Stimulated activated CD4-positive, alpha-beta T cell treated with anti-CD3 and anti-CD28 coated beads, Interleukin-1b, Interleukin-23, amount 100 ng/mL, for 24 hours (primary cell): ENCODE measurements around the gene ZFHX3.

Experiments
- DNase-seq, 4 experiments: peaks; one replicate each; pipeline ENCODE4 v3.0.0-alpha.2; 2020; ENCODE audit warnings: low read depth in 4 of 4, low spot score in 1 of 4

The ZFHX3 gene

GRCh38 chr16:73069581-73070262 is 21.8 kb upstream of the ZFHX3 start:
- DNase-seq: no peak

GRCh38 chr16:73068541-73069401 is 20.8 kb upstream of the ZFHX3 start:
- no peak for DNase-seq

GRCh38 chr16:73067671-73068540 is 20.0 kb upstream of the ZFHX3 start:
- no peak for DNase-seq

DNA sequence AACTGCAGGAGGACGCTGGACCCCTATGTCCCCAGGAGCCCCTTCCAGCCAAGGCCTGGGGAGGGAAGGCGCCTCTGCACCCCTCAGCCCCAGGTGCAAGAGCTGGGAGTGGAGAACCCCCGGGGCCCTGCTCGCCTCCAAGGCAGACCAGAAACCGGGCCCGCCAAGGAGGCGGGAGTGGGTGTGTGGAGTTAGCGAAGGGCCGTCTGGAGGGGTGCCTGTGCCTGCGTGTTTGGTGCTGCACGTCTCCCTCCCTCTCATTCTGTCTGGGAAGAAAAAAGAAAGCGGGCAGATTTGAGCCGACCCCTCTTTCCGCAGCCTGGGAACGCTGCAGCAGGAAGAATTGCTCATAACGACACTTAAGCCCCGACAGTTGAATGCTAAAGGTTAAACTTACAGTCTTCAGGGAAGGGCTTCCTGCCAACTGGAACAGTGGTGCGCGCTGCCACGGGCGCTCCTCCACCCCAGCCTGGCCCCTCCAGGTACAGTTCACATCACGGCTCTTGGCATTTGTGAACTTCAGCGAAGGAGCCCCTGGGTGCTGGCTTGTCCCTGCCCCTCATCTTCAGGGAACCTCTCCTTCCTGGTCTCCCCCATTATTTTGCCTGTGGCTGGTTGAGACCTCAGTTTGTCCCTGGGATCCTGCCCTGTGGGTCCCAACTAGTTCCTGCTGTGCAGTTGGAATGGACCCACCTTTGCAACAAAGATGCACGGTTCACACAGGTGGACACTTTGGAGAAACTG is 19.2 kb upstream of the ZFHX3 start:
- no peak for DNase-seq

DNA sequence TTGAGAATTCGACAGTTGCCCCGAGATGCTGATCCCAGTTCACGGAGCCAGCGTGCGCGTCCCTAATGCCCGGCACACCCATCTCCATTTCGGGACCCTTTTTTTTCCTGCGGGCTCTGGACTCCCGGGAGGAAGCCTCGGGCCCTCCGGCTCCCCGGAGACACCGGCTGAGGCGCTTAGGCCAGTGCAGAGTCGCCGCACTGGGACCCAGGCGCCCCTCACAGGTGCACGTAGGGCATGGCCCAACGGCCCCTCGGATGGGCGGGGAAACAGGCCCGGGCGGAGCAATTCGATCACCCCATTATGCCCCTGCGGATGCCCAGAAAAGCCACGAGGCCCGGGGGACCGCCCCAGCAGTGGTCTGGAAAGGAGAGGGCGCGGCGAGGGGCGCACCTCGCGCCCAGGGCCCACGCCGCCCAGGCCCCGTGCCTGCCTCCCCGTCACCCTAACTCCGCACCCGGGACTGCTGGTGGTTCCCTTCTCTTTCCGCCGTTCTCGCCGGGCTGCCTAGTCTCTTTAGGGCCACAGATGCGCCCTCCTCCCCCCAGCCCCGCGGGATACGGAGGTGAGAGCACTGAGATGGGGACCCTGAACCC is 18.5 kb upstream of the ZFHX3 start:
- no peak for DNase-seq

DNA sequence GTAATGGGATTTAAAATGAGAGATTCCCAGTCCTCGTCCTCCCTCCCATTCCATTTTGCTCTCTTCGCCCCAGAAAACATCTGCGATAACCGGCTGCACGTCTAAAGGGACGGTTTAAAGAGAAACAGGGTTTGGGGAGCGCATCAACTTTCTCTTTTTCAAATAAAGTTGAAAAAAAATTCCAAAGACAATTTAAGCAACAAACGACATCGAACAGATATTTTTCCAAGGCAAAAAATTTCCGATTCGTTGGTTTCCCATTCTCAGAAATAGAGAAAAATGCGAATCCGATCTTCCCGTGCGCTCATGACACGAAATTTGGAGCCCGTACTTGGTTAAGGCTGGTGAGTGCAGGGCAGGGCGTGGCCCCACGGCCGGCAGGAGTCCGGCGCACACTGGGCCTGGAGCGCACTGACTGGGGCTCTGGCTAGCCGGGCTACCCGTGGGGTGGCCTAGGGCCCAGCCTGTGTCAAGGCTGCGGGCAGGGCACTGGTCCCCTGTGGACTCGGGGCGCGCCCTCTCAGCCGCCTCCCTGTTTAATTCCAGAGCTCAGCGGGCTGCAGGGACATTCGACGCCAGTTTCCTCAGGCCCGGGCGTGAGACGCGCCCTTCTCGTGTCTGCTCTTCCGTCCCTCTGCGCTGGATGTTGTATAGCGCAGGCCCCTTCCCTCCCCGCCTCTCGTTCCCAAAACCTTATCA is 17.9 kb upstream of the ZFHX3 start:
- DNase-seq: no peak

GRCh38 chr16:73064994-73065545 is 17.1 kb upstream of the ZFHX3 start:
- DNase-seq: no peak

DNA sequence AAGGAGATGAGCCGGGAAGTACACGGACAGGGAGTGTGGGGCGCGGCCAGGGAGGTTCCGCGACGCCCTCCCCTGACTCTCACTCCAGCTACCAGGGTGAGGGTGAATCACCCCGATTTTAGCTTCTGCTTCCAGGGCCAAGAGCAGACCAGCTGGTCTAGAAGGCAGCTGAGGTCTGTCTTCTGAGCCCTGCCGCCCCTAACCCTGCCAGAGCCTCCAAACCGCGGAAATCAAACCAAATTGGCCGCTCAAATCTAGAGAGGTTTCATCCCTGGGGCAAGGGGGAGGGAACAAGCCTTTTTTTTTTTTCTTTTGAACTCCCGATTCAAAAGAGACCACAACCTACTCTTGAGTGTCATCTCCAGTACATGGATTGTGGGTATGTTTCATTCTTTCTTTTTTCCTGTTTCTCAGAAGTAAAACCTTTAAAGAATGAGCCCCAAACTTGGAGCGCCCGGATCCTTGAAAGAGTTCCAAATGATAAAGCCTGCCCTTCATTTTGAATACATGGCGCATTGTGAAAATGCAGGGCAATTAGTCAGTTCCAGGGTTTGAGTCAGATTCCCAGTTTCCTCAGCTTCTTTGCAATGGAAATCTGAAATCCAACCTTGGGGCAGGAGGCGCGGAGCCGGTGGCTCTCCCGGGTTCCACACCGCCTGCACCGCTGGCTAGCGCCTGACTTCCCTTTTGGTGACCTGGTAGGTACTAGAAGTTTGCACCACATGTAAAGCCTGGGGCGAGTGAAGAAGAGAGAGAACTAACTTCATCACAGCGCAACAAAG is 16.5 kb upstream of the ZFHX3 start:
- no peak for DNase-seq

DNA sequence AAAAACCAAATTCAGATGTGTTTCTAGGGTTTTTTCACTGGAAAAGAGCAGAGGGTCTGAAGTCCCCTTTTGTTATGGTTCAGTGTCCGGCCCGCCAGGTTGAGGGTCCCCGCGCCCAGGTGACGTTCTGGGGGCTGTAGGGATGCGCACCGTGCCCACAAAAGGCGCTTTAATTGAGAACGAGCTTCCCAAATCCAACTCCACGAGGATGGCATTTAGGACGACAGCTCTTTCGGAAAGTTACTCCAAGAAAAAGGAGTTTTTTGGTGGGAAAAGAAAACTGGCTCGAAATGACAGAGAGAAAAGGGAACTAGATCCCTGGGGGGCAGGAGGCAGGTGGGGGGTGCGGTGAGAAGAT is 15.9 kb upstream of the ZFHX3 start:
- no peak for DNase-seq

DNA sequence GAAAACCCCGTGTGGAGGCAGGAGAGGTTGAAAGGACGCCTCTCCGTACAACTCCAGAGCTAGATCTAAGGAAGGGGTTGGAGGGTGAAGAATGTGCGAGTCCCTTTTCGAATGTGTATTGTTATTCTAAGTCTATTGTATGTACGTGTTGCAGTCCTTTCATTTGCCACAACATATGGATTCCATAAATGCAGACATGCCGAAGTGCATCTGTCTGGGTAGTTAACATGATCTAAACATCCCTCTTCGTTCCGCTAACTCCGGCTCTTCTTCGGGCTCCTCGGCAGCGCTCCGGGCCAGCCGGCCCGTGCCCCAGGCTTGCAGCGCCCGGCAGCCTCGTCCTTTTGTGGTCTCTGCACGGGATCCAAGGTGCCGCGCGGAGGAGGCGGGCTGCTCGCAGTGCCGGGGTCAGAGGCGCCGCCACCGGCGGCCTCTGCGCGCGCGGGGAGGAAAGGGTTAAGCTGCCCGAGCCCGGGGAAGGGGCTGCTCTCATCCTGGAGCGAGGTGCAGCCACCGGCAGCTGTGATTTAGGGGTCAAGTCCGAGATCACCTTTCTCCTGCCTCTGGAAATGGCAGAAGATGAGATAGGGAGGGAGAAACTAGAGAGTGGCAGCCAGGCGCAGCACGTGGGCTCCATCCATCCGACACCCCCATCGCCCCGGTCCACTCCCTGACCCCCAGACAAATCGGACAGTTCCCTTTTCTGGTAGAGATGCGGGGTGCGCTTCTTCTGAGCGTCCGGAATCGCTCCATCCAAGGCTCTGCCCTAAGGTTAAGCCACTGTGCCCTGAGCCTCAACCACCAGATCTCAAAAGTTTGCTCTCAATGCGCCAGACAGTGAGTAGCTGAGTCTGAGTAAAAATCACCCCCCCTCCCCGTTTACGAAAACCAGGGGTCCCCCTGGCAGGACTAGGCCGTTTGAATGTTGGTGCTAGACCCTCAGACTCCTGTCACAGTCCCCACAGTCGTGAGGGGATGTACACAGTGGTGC is 15.1 kb upstream of the ZFHX3 start:
- no peak for DNase-seq

GRCh38 chr16:73062001-73062616 is 14.2 kb upstream of the ZFHX3 start:
- no peak for DNase-seq

DNA sequence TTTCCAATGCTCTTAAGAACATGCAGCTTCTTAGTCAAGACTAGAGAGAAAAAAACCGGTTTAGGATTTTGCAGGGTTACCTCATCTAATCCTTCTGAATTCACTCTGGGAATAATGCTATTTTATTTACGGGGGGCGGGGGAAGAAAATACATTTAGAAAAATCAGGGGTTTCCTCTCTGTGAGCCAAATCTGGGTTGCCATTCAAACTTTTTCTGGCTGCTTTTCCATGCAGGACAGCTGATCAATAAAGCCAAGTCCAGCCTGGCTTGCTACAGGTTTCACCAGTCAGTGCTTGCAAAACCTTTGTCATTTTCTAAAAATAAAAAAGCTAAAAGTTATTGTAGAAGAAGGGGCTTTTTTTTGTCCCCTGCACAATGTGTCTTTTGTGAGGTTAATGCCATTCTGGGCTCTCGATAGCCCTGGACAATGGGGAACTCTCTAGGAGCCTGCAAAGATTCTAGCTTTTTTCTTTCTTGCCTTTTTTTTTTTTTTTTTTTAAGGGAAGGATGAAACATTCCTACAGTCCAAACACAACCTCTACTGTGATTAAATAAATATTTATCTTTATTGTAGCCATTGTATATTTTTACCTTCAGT is 13.1 kb upstream of the ZFHX3 start:
- DNase-seq: no peak

- DNase-seq: no peak
Observed at GRCh38 chr16:73059779-73060615, 12.1 kb upstream of the ZFHX3 start.

DNA sequence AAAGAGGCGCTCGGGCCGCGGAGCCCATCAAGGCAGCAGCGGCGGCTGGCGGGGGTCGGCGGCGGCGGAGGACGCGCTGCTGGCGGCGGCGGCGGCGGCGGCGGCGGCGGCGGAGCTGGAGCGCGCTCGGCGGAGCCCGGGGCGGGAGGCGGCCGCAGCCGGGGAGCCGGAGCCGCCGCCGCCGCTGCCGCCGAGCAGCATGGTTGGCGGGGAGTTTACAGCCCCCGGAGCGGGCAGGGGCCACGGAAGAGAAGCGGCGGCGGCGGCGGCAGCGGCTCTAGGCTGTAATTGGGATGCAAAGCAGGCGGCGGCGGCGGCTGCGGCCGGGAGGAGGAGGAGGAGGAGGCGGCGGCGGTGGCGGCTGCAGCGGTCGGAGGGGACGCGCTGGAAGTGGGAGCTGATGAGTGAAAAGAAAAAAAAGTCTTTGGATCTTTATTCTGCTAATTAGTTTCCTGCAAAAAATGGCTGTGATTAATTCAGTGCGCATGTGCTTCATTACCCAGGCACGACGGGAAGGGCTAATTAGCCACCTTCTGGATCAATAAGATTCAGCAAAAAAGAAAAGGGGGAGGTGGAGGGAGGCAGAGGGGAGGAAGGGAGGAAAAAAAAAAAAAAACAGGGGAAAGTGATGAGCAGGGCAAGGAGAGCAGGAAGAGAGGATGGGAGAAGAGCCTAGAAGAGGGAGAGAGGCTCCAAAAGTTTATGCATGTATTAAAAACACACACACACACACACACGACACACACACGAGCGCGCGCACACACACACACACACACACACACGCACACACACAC is 10.9 kb upstream of the ZFHX3 start:
- no peak for DNase-seq

DNA sequence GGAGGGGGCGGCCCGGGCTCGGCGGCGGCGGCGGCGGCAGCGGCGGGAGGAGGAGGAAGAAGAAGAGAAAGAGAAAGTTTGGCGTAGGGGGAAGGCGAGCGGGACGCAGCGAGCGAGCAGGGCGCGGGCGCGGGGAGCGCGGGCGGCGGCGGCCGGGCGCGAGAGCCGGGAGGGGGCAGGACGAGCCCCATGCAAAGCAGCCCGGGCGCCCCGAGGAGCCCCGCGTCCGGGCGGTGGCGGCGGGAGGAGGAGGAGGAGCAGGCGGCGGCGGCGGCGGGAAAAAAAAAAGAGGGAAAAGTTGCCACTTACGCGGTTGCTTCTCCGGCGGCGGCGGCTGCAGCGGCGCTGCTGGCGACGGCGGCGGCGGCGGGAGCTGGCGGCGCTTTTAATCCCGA is 10.3 kb upstream of the ZFHX3 start:
- DNase-seq: no peak
